Activated T-cell treated with anti-CD3 and anti-CD28 coated beads, Interleukin-2, amount 50 U/mL, for 24 hours (primary cell): ENCODE results near the gene SENP3.
A peak's percentile ranks its signal among the peaks of the same experiment; 100 is the strongest.

ENCODE experiments used
- DNase-seq: peaks from one replicate; pipeline ENCODE4 v3.0.0-alpha.2; 2020
- H3K27ac Mint-ChIP-seq: 2 replicates; pipeline ENCODE4 v1.8.0; 2020; ENCODE audit warnings: mild to moderate bottlenecking, mixed read lengths
- H3K27me3 Mint-ChIP-seq: 2 replicates; pipeline ENCODE4 v1.8.0; 2020; ENCODE audit warnings: mixed read lengths
- H3K36me3 Mint-ChIP-seq: 2 replicates; pipeline ENCODE4 v1.8.0; 2020; ENCODE audit warnings: low read depth, mixed read lengths
- H3K4me1 Mint-ChIP-seq: 2 replicates; pipeline ENCODE4 v1.8.0; 2020; ENCODE audit warnings: low read depth, mixed read lengths
- H3K4me3 Mint-ChIP-seq: 2 replicates; pipeline ENCODE4 v1.8.0; 2020; ENCODE audit warnings: mild to moderate bottlenecking, moderate library complexity, mixed read lengths
- H3K9me3 Mint-ChIP-seq: 2 replicates; pipeline ENCODE4 v1.8.0; 2020; ENCODE audit warnings: mixed read lengths

SENP3 gene

GRCh38 chr17:7579001-7579833 is 17.5 kb downstream of the SENP3 start, which contains the start of gene CD68:
CD68 (plus strand) TSS chr17:7579638; CDS start chr17:7579678, 40 bp downstream.
- Mint-ChIP-seq H3K27me3 (no peaks in the 10 kb centered on the region), H3K36me3 (peaks cover 89% of the 10 kb centered on the region), H3K4me1 (peaks cover 88% of the 10 kb centered on the region), H3K27ac (peak within 1 kb of the TSS; percentile 100), H3K4me3 (peak within 1 kb of the TSS; percentile 90), H3K9me3 (no peaks in the 10 kb centered on the region)
- DNase-seq, result peak; percentile 82

- no peak for DNase-seq
- peak overlapping the region; percentile 100 for H3K27ac Mint-ChIP-seq
- H3K9me3 Mint-ChIP-seq, result no peaks in the 10 kb centered on the region
- H3K27me3 Mint-ChIP-seq, result no peaks in the 10 kb centered on the region
- peaks cover 89% of the 10 kb centered on the region for H3K36me3 Mint-ChIP-seq
- H3K4me3 Mint-ChIP-seq, result peak overlapping the region; percentile 90
- peaks cover 85% of the 10 kb centered on the region for H3K4me1 Mint-ChIP-seq
These were observed 18.3 kb downstream of the SENP3 start for GRCh38 chr17:7579834-7580603.

GRCh38 chr17:7580604-7581575 is 19.2 kb downstream of the SENP3 start:
- Mint-ChIP-seq H3K27me3 (no peaks in the 10 kb centered on the region), H3K4me3 (peak overlapping the region; percentile 90), H3K27ac (peak overlapping the region; percentile 100), H3K4me1 (peaks cover 84% of the 10 kb centered on the region), H3K36me3 (peaks cover 87% of the 10 kb centered on the region), H3K9me3 (no peaks in the 10 kb centered on the region)
- no peak for DNase-seq

GRCh38 chr17:7582396-7583252 is 20.9 kb downstream of the SENP3 start:
- Mint-ChIP-seq H3K36me3 (peaks cover 85% of the 10 kb centered on the region), H3K9me3 (no peaks in the 10 kb centered on the region), H3K4me1 (peaks cover 71% of the 10 kb centered on the region), H3K27ac (peak overlapping the region; percentile 100), H3K4me3 (peak overlapping the region; percentile 95), H3K27me3 (no peaks in the 10 kb centered on the region)
- DNase-seq, result peak; percentile 41

GRCh38 chr17:7583253-7584109 is 21.8 kb downstream of the SENP3 start, which contains the start of gene MPDU1:
MPDU1 (plus strand) TSS chr17:7583852; CDS start chr17:7583863, 11 bp downstream.
- Mint-ChIP-seq H3K4me1 (peaks cover 62% of the 10 kb centered on the region), H3K27ac (peak within 1 kb of the TSS; percentile 100)

GRCh38 chr17:7586673-7587419 is 25.1 kb downstream of the SENP3 start:
- H3K4me3 Mint-ChIP-seq, result no peak overlapping the region
- no peaks in the 10 kb centered on the region for H3K9me3 Mint-ChIP-seq
- DNase-seq, result no peak
- H3K36me3 Mint-ChIP-seq, result peaks cover 85% of the 10 kb centered on the region
- H3K4me1 Mint-ChIP-seq, result peaks cover 35% of the 10 kb centered on the region
- H3K27ac Mint-ChIP-seq, result peak overlapping the region; percentile 71
- H3K27me3 Mint-ChIP-seq, result no peaks in the 10 kb centered on the region

More at GRCh38 chr17:7583253-7584109, 21.8 kb downstream of the SENP3 start, which contains the start of gene MPDU1:
- Mint-ChIP-seq H3K36me3 (peaks cover 85% of the 10 kb centered on the region), H3K4me3 (peak within 1 kb of the TSS; percentile 95), H3K9me3 (no peaks in the 10 kb centered on the region), H3K27me3 (no peaks in the 10 kb centered on the region)
- peak; percentile 96 for DNase-seq

- Mint-ChIP-seq H3K9me3 (no peaks in the 10 kb centered on the region), H3K27me3 (no peaks in the 10 kb centered on the region), H3K4me3 (no peak overlapping the region), H3K36me3 (peaks cover 86% of the 10 kb centered on the region), H3K4me1 (peaks cover 27% of the 10 kb centered on the region), H3K27ac (peak overlapping the region; percentile 71)
- DNase-seq, result no peak
These were observed 25.9 kb downstream of the SENP3 start for GRCh38 chr17:7587420-7588151.

GRCh38 chr17:7588553-7589203 is 27.0 kb downstream of the SENP3 start:
- no peak for DNase-seq
- Mint-ChIP-seq H3K36me3 (peaks cover 89% of the 10 kb centered on the region), H3K27me3 (no peaks in the 10 kb centered on the region), H3K9me3 (no peaks in the 10 kb centered on the region), H3K27ac (no peak overlapping the region), H3K4me3 (no peak overlapping the region), H3K4me1 (peaks cover 20% of the 10 kb centered on the region)

- no peak overlapping the region for H3K4me3 Mint-ChIP-seq
- peaks cover 89% of the 10 kb centered on the region for H3K36me3 Mint-ChIP-seq
- H3K27ac Mint-ChIP-seq, result no peak overlapping the region
- peak; percentile 82 for DNase-seq
- H3K4me1 Mint-ChIP-seq, result peaks cover 19% of the 10 kb centered on the region
- H3K9me3 Mint-ChIP-seq, result no peaks in the 10 kb centered on the region
- no peaks in the 10 kb centered on the region for H3K27me3 Mint-ChIP-seq
These were observed 27.6 kb downstream of the SENP3 start for GRCh38 chr17:7589204-7589868.

- Mint-ChIP-seq H3K9me3 (no peaks in the 10 kb centered on the region), H3K4me3 (no peak within 1 kb of the TSS), H3K27ac (peak within 1 kb of the TSS; percentile 79), H3K36me3 (peaks cover 87% of the 10 kb centered on the region), H3K27me3 (no peaks in the 10 kb centered on the region), H3K4me1 (peaks cover 14% of the 10 kb centered on the region)
- DNase-seq, result peak; percentile 46
These were observed 28.4 kb downstream of the SENP3 start, which contains the start of gene SOX15 for GRCh38 chr17:7589891-7590691. SOX15 (minus strand) TSS chr17:7590094; CDS start chr17:7589676, 418 bp downstream.
